HG02642 (cell line): ENCODE measurements around the gene SH3GL2.

Experiments
- ATAC-seq: cut with Tn5 transposase; IDR thresholded peaks from one replicate; pipeline ENCODE4 v1.9.1; 2021; ENCODE audit warnings: mild to moderate bottlenecking; ENCODE audit not compliant: unreplicated experiment, poor library complexity

Gene SH3GL2

GRCh38 chr9:17651725-17652124 lies 72.9 kb downstream of the SH3GL2 start:
- no peak for ATAC-seq

GRCh38 chr9:17653947-17654465 lies 75.1 kb downstream of the SH3GL2 start:
- no peak for ATAC-seq

GRCh38 chr9:17656889-17657288 lies 78.0 kb downstream of the SH3GL2 start:
- ATAC-seq = no peak

- no peak for ATAC-seq
Observed at GRCh38 chr9:17658237-17658636, 79.4 kb downstream of the SH3GL2 start.

GRCh38 chr9:17660158-17660557 lies 81.3 kb downstream of the SH3GL2 start:
- ATAC-seq = no peak

GRCh38 chr9:17665450-17665849 lies 86.6 kb downstream of the SH3GL2 start:
- no peak for ATAC-seq

GRCh38 chr9:17669206-17669605 lies 90.3 kb downstream of the SH3GL2 start:
- ATAC-seq = no peak

GRCh38 chr9:17682684-17683083 lies 103.8 kb downstream of the SH3GL2 start:
- no peak for ATAC-seq

- ATAC-seq = no peak
Observed at GRCh38 chr9:17688834-17689233, 110.0 kb downstream of the SH3GL2 start.

GRCh38 chr9:17694336-17694735 lies 115.5 kb downstream of the SH3GL2 start:
- ATAC-seq = no peak

GRCh38 chr9:17695482-17695881 lies 116.6 kb downstream of the SH3GL2 start:
- no peak for ATAC-seq

- no peak for ATAC-seq
Observed at GRCh38 chr9:17699615-17700330, 120.9 kb downstream of the SH3GL2 start.

GRCh38 chr9:17706347-17706746 lies 127.5 kb downstream of the SH3GL2 start:
- no peak for ATAC-seq

- no peak for ATAC-seq
Observed at GRCh38 chr9:17719053-17719452, 140.2 kb downstream of the SH3GL2 start.

- no peak for ATAC-seq
Observed at GRCh38 chr9:17721954-17722353, 143.1 kb downstream of the SH3GL2 start.

GRCh38 chr9:17723656-17724055 lies 144.8 kb downstream of the SH3GL2 start:
- ATAC-seq = no peak

GRCh38 chr9:17725399-17726010 lies 146.6 kb downstream of the SH3GL2 start:
- ATAC-seq = no peak

GRCh38 chr9:17726298-17726697 lies 147.4 kb downstream of the SH3GL2 start:
- no peak for ATAC-seq

GRCh38 chr9:17730899-17731298 lies 152.0 kb downstream of the SH3GL2 start:
- no peak for ATAC-seq

- no peak for ATAC-seq
Observed at GRCh38 chr9:17731308-17731707, 152.4 kb downstream of the SH3GL2 start.

- no peak for ATAC-seq
Observed at GRCh38 chr9:17734674-17735073, 155.8 kb downstream of the SH3GL2 start.

GRCh38 chr9:17735859-17736258 lies 157.0 kb downstream of the SH3GL2 start:
- no peak for ATAC-seq
